Activated naive CD4-positive, alpha-beta T cell treated with Interleukin-2 at 50 U/mL for 16 hours (primary cell): ENCODE measurements around the gene LIN9.
"Not testable (repeated sequence)": the region's sequence is repeated elsewhere in the genome, so short reads cannot be mapped to it uniquely, and the experiment has no call there.

Experiments
- DNase-seq: peaks from one replicate; pipeline ENCODE4 v3.0.0-alpha.2; 2020

The LIN9 gene

GRCh38 chr1:226209307-226210059, 99.5 kb downstream of the LIN9 start:
- DNase-seq = no peak

- DNase-seq = no peak
Observed at GRCh38 chr1:226207048-226207447, 101.9 kb downstream of the LIN9 start.

- DNase-seq = no peak
Observed at GRCh38 chr1:226204198-226204597, 104.8 kb downstream of the LIN9 start.

- DNase-seq = no peak
Observed at GRCh38 chr1:226203655-226204054, 105.3 kb downstream of the LIN9 start.

- DNase-seq = no peak
Observed at GRCh38 chr1:226203240-226203639, 105.7 kb downstream of the LIN9 start.

GRCh38 chr1:226202666-226203065, 106.3 kb downstream of the LIN9 start:
- not testable (repeated sequence) for DNase-seq

GRCh38 chr1:226202246-226202645, 106.7 kb downstream of the LIN9 start:
- no peak for DNase-seq

GRCh38 chr1:226201029-226201593, 107.9 kb downstream of the LIN9 start:
- DNase-seq = no peak

GRCh38 chr1:226199971-226200370, 109.0 kb downstream of the LIN9 start:
- no peak for DNase-seq

GRCh38 chr1:226195144-226195543, 113.8 kb downstream of the LIN9 start:
- no peak for DNase-seq

- no peak for DNase-seq
Observed at GRCh38 chr1:226187380-226187779, 121.6 kb downstream of the LIN9 start.

GRCh38 chr1:226187019-226187322, 122.0 kb downstream of the LIN9 start:
- no peak for DNase-seq

GRCh38 chr1:226186124-226187018, 122.6 kb downstream of the LIN9 start, which contains the start of gene ACBD3:
ACBD3 (minus strand) TSS chr1:226186741; CDS start chr1:226186675, 66 bp downstream.
- peak; percentile 87 for DNase-seq

- no peak for DNase-seq
Observed at GRCh38 chr1:226185141-226186036, 123.6 kb downstream of the LIN9 start.

- no peak for DNase-seq
Observed at GRCh38 chr1:226181996-226182714, 126.8 kb downstream of the LIN9 start.
